ENCODE measurements around the gene ALAS2. TPM values are rescaled to one million over a fixed set of nuclear protein-coding genes. Genes with fewer than 3 reads are reported as not detected.
A peak's percentile ranks its signal among the peaks of the same experiment; 100 is the strongest.

The ALAS2 gene
- total RNA-seq, 4 donors from 2014 or later: not detected

- in situ Hi-C loops (cut with MboI; ENCODE audit: low pct_ligation_motif_present in 1 of 4, low pct_unique_long_range_greater_than_20kb in 1 of 4, low sequenced_read_pairs in 3 of 4): no loop called here
- Histone ChIP-seq H3K4me3 (no peak overlapping the region), H3K9me3 (no peaks in the 10 kb centered on the region), H3K27ac (peak overlapping the region in 3 of 4 donors; percentile 15 to 83 (median 78)), H3K4me1 (peaks cover 0 to 22% (median 5%) of the 10 kb centered on the region in 4 donors), H3K27me3 (no peaks in the 10 kb centered on the region), H3K36me3 (no peaks in the 10 kb centered on the region)
- intact Hi-C loops (cut with DNase I; ENCODE audit: low total_unique reads): no loop called here
- no peak for DNase-seq
- no peak for TF ChIP-seq POLR2AphosphoS5 (IDR thresholded peaks at IDR 0.05)
- no peak for TF ChIP-seq CTCF (IDR thresholded peaks at IDR 0.05)
- no peak for TF ChIP-seq POLR2A (IDR thresholded peaks at IDR 0.05)
- TF ChIP-seq EP300 (IDR thresholded peaks at IDR 0.05; ENCODE audit: low read depth): no peak
- WGBS, 2 donors (ENCODE audit: low coverage in 1 of 2): 56% methylated on average over 9 of the region's 9 CpGs; no CpG with 5 or more reads in 1 of the 2 donors
Observed at GRCh38 chrX:55008571-55009358, 22.0 kb downstream of the ALAS2 start.

GRCh38 chrX:55007656-55008055 lies 23.1 kb downstream of the ALAS2 start:
- in situ Hi-C loops (cut with MboI; ENCODE audit: low pct_ligation_motif_present in 1 of 4, low pct_unique_long_range_greater_than_20kb in 1 of 4, low sequenced_read_pairs in 3 of 4): no loop called here
- Histone ChIP-seq H3K4me3 (no peak overlapping the region), H3K4me1 (peaks cover 0 to 22% (median 5%) of the 10 kb centered on the region in 4 donors), H3K36me3 (no peaks in the 10 kb centered on the region), H3K9me3 (no peaks in the 10 kb centered on the region), H3K27ac (peak overlapping the region; percentile 63 to 83 (median 75)), H3K27me3 (no peaks in the 10 kb centered on the region)
- DNase-seq: peak; percentile 67
- 41% methylated on average over 6 of the region's 6 CpGs; no CpG with 5 or more reads in 1 of the 2 donors for WGBS, 2 donors (ENCODE audit: low coverage in 1 of 2)
- intact Hi-C loops (cut with DNase I; ENCODE audit: low total_unique reads): no loop called here
- TF ChIP-seq CTCF (IDR thresholded peaks at IDR 0.05): no peak
- no peak for TF ChIP-seq EP300 (IDR thresholded peaks at IDR 0.05; ENCODE audit: low read depth)
- no peak for TF ChIP-seq POLR2AphosphoS5 (IDR thresholded peaks at IDR 0.05)
- TF ChIP-seq POLR2A (IDR thresholded peaks at IDR 0.05): no peak

GRCh38 chrX:55006827-55007621 lies 23.8 kb downstream of the ALAS2 start:
- intact Hi-C loops (cut with DNase I; ENCODE audit: low total_unique reads): no loop called here
- H3K4me3 ChIP-seq: no peak overlapping the region
- H3K27me3 ChIP-seq: no peaks in the 10 kb centered on the region
- H3K36me3 ChIP-seq: no peaks in the 10 kb centered on the region
- no peak for TF ChIP-seq CTCF (IDR thresholded peaks at IDR 0.05)
- TF ChIP-seq EP300 (IDR thresholded peaks at IDR 0.05; ENCODE audit: low read depth): no peak
- TF ChIP-seq POLR2AphosphoS5 (IDR thresholded peaks at IDR 0.05): no peak
- TF ChIP-seq POLR2A (IDR thresholded peaks at IDR 0.05): no peak
- in situ Hi-C loops (cut with MboI; ENCODE audit: low pct_ligation_motif_present in 1 of 4, low pct_unique_long_range_greater_than_20kb in 1 of 4, low sequenced_read_pairs in 3 of 4): no loop called here
- peak overlapping the region; percentile 61 to 83 (median 72) for H3K27ac ChIP-seq
- 86% methylated on average over 18 of the region's 18 CpGs; no CpG with 5 or more reads in 1 of the 2 donors for WGBS, 2 donors (ENCODE audit: low coverage in 1 of 2)
- H3K9me3 ChIP-seq: no peaks in the 10 kb centered on the region
- peaks cover 0 to 22% (median 5%) of the 10 kb centered on the region in 4 donors for H3K4me1 ChIP-seq
- no peak for DNase-seq

- TF ChIP-seq EP300 (IDR thresholded peaks at IDR 0.05; ENCODE audit: low read depth) (no peak), POLR2A (IDR thresholded peaks at IDR 0.05) (no peak), POLR2AphosphoS5 (IDR thresholded peaks at IDR 0.05) (no peak), CTCF (IDR thresholded peaks at IDR 0.05) (no peak)
- in situ Hi-C loops (cut with MboI; ENCODE audit: low pct_ligation_motif_present in 1 of 4, low pct_unique_long_range_greater_than_20kb in 1 of 4, low sequenced_read_pairs in 3 of 4) (no loop called here), intact Hi-C loops (cut with DNase I; ENCODE audit: low total_unique reads) (no loop called here)
- Histone ChIP-seq H3K9me3 (no peaks in the 10 kb centered on the region), H3K27me3 (no peaks in the 10 kb centered on the region), H3K4me1 (peaks cover 0 to 32% (median 12%) of the 10 kb centered on the region in 4 donors), H3K4me3 (no peak overlapping the region), H3K36me3 (no peaks in the 10 kb centered on the region), H3K27ac (no peak overlapping the region)
- no peak for DNase-seq
Observed at GRCh38 chrX:55005256-55005655, 25.5 kb downstream of the ALAS2 start.
